Cardiac fibroblast (primary cell): ENCODE data around the gene SPOP.
A peak's percentile ranks its signal among the peaks of the same experiment; 100 is the strongest.

ENCODE experiments used
- DNase-seq, 2 donors: peaks; one replicate each; pipeline versions ENCODE4 v3.0.0 to v3.0.0-alpha.2; 2010; ENCODE audit warnings: low read depth in 2 of 2
- H3K4me3 ChIP-seq, 2 donors: replicated peaks in 1 of 2; 1 replicate in 1 of 2; 2 replicates in 1 of 2; pipeline ENCODE4 v1.5.1; 2011; ENCODE audit warnings: low read depth in 2 of 2, low read length in 2 of 2, mild to moderate bottlenecking in 2 of 2, moderate library complexity in 1 of 2
- CTCF ChIP-seq: IDR thresholded peaks from one replicate; pipeline ENCODE4 v1.5.1; 2011; ENCODE audit warnings: low read depth, mild to moderate bottlenecking, low read length, inconsistent platforms

The SPOP gene

GRCh38 chr17:49589577-49589927 is 88.3 kb downstream of the SPOP start:
- DNase-seq, result no peak
- no peak overlapping the region for H3K4me3 ChIP-seq
- TF ChIP-seq CTCF, result no peak

GRCh38 chr17:49588726-49589576 is 88.9 kb downstream of the SPOP start:
- DNase-seq, result peak; percentile 44 to 60
- TF ChIP-seq CTCF, result no peak
- H3K4me3 ChIP-seq, result no peak overlapping the region

- no peak overlapping the region for H3K4me3 ChIP-seq
- no peak for TF ChIP-seq CTCF
- DNase-seq, result no peak
Observed at GRCh38 chr17:49588312-49588711, 89.6 kb downstream of the SPOP start.

GRCh38 chr17:49587366-49588073 is 90.4 kb downstream of the SPOP start:
- H3K4me3 ChIP-seq, result no peak overlapping the region
- no peak for TF ChIP-seq CTCF
- no peak for DNase-seq

- TF ChIP-seq CTCF, result peak; percentile 34
- H3K4me3 ChIP-seq, result no peak overlapping the region
- DNase-seq, result peak; percentile 19 to 20
Observed at GRCh38 chr17:49585422-49586027, 92.4 kb downstream of the SPOP start.

- TF ChIP-seq CTCF, result no peak
- DNase-seq, result no peak
- no peak overlapping the region for H3K4me3 ChIP-seq
Observed at GRCh38 chr17:49583889-49584288, 94.0 kb downstream of the SPOP start.
